NCI-H1436 treated with DMSO at 0.1 percent for 48 hours (cell line): Measurements from ENCODE around the gene ANO2.

Experiments used
- DNase-seq: peaks from one replicate; lab custom pipeline; 2025; lab: John Stamatoyannopoulos, UW

ANO2 gene

GRCh38 chr12:5964913-5965900 lies 20.1 kb upstream of the ANO2 start:
- no peak for DNase-seq

- no peak for DNase-seq
Observed at GRCh38 chr12:5963515-5963914, 18.5 kb upstream of the ANO2 start.

- DNase-seq: no peak
Observed at GRCh38 chr12:5960783-5961182, 15.7 kb upstream of the ANO2 start.

GRCh38 chr12:5956987-5957386 lies 11.9 kb upstream of the ANO2 start:
- DNase-seq: no peak

GRCh38 chr12:5954661-5955060 lies 9.6 kb upstream of the ANO2 start:
- no peak for DNase-seq

- no peak for DNase-seq
Observed at GRCh38 chr12:5953835-5954586, 9.0 kb upstream of the ANO2 start.

GRCh38 chr12:5952031-5952430 lies 7.0 kb upstream of the ANO2 start:
- no peak for DNase-seq

- no peak for DNase-seq
Observed at GRCh38 chr12:5948696-5949095, 3.6 kb upstream of the ANO2 start.

GRCh38 chr12:5947006-5947405 lies 1.9 kb upstream of the ANO2 start:
- no peak for DNase-seq

GRCh38 chr12:5946388-5946787 lies 1.3 kb upstream of the ANO2 start:
- no peak for DNase-seq

GRCh38 chr12:5944688-5945070 lies 380 bp downstream of the ANO2 start:
- DNase-seq: no peak

- DNase-seq: no peak
Observed at GRCh38 chr12:5944053-5944452, 1.0 kb downstream of the ANO2 start.

GRCh38 chr12:5941907-5942306 lies 3.2 kb downstream of the ANO2 start:
- no peak for DNase-seq

- DNase-seq: no peak
Observed at GRCh38 chr12:5927732-5928516, 17.1 kb downstream of the ANO2 start.

GRCh38 chr12:5925646-5926045 lies 19.4 kb downstream of the ANO2 start:
- no peak for DNase-seq

GRCh38 chr12:5924342-5924741 lies 20.7 kb downstream of the ANO2 start:
- DNase-seq: no peak

- no peak for DNase-seq
Observed at GRCh38 chr12:5923751-5924150, 21.3 kb downstream of the ANO2 start.

GRCh38 chr12:5923043-5923605 lies 21.9 kb downstream of the ANO2 start:
- no peak for DNase-seq

- DNase-seq: no peak
Observed at GRCh38 chr12:5921966-5922899, 22.8 kb downstream of the ANO2 start.

GRCh38 chr12:5921027-5921909 lies 23.8 kb downstream of the ANO2 start:
- DNase-seq: no peak
